NCI-H128 (cell line): ENCODE results near the gene P2RX1.

Experiments
- DNase-seq: peaks from one replicate; lab custom pipeline; 2025; ENCODE audit not compliant: unreplicated experiment; lab: John Stamatoyannopoulos, UW

The P2RX1 gene

GRCh38 chr17:3915995-3916696, at the start of gene P2RX1:
Gene P2RX1, minus strand, starts transcription at chr17:3916465. Its CDS starts 240 bp downstream, at chr17:3916225.
- DNase-seq = no peak

GRCh38 chr17:3965118-3965800, 49.0 kb upstream of the P2RX1 start:
- DNase-seq = no peak

- DNase-seq = no peak
These were observed 48.2 kb upstream of the P2RX1 start, which contains the start of gene ATP2A3 for GRCh38 chr17:3964203-3965117. Gene ATP2A3, minus strand, starts transcription at chr17:3964437. Its CDS starts 146 bp downstream, at chr17:3964291.

- DNase-seq = no peak
These were observed 47.3 kb upstream of the P2RX1 start for GRCh38 chr17:3963237-3964201.

- no peak for DNase-seq
These were observed 46.6 kb upstream of the P2RX1 start for GRCh38 chr17:3962965-3963236.

- DNase-seq = no peak
These were observed 46.1 kb upstream of the P2RX1 start for GRCh38 chr17:3962217-3962964.

GRCh38 chr17:3961564-3962047, 45.3 kb upstream of the P2RX1 start:
- no peak for DNase-seq

GRCh38 chr17:3960764-3961163, 44.5 kb upstream of the P2RX1 start:
- no peak for DNase-seq

GRCh38 chr17:3959921-3960601, 43.8 kb upstream of the P2RX1 start:
- no peak for DNase-seq

- DNase-seq = no peak
These were observed 43.1 kb upstream of the P2RX1 start for GRCh38 chr17:3959295-3959899.

- DNase-seq = no peak
These were observed 41.7 kb upstream of the P2RX1 start for GRCh38 chr17:3957735-3958599.

GRCh38 chr17:3956983-3957382, 40.7 kb upstream of the P2RX1 start:
- no peak for DNase-seq

GRCh38 chr17:3956327-3956957, 40.2 kb upstream of the P2RX1 start:
- no peak for DNase-seq

GRCh38 chr17:3955673-3955988, 39.4 kb upstream of the P2RX1 start:
- DNase-seq = no peak

- no peak for DNase-seq
These were observed 38.9 kb upstream of the P2RX1 start for GRCh38 chr17:3954976-3955672.

GRCh38 chr17:3954086-3954485, 37.8 kb upstream of the P2RX1 start:
- DNase-seq = no peak

GRCh38 chr17:3953542-3953941, 37.3 kb upstream of the P2RX1 start:
- DNase-seq = no peak
